SK-N-SH treated with all-trans-retinoic acid at 6 μM for 48 hours (cell line): ENCODE results near the gene TMIE.

Experiments used
- CSDC2 ChIP-seq: fragments of 250-450 bp; sonication (Bioruptor Pico); IDR thresholded peaks from 2 replicates; pipeline ENCODE4 v1.5.0; 2020; ENCODE audit warnings: mild to moderate bottlenecking, moderate library complexity
- PATZ1 ChIP-seq: fragments of 250-450 bp; sonication (Bioruptor Pico); IDR thresholded peaks from 2 replicates; pipeline ENCODE4 v1.8.0; 2020; ENCODE audit warnings: mild to moderate bottlenecking, moderate library complexity, borderline replicate concordance
- ZNF8 ChIP-seq: fragments of 450-650 bp; formaldehyde crosslinking; IDR thresholded peaks from 2 replicates; pipeline ENCODE4 v1.5.0; 2020; ENCODE audit warnings: mild to moderate bottlenecking, moderate library complexity

GRCh38 chr3:46679681-46680080 lies 21.5 kb upstream of the TMIE start:
- TF ChIP-seq ZNF8 (CRISPR knock-in tag) = no peak
- no peak for TF ChIP-seq PATZ1 (CRISPR knock-in tag)
- TF ChIP-seq CSDC2 (CRISPR knock-in tag) = no peak
